GM12878 (cell line): ENCODE results near the gene ZMIZ1.

ENCODE experiments used
- CTCF ChIP-seq, 3 experiments: IDR thresholded peaks in 2 of 3; conservative IDR thresholded peaks in 1 of 3; 2 replicates each; pipeline ENCODE4 v1.5.1; 2011; ENCODE audit warnings: low read depth in 3 of 3, low read length in 3 of 3, mild to moderate bottlenecking in 3 of 3, control low read depth in 2 of 3, moderate library complexity in 2 of 3, inconsistent platforms in 1 of 3, mixed read lengths in 1 of 3; ENCODE audit not compliant: control insufficient read depth in 2 of 3, insufficient read depth in 1 of 3; ENCODE audit errors: extremely low read depth in 1 of 3
- SIN3A ChIP-seq: IDR thresholded peaks from 2 replicates; pipeline ENCODE4 v1.6.1; 2012; ENCODE audit warnings: low read depth, low read length, improper control_type of control experiment

- TF ChIP-seq SIN3A (no peak), CTCF (IDR thresholded peaks at IDR 0.05 in 2 of 3, conservative IDR thresholded peaks at IDR 0.05 in 1 of 3; ENCODE audit: control insufficient read depth in 2 of 3, extremely low read depth in 1 of 3, insufficient read depth in 1 of 3, low read depth in 3 of 3, low read length in 3 of 3) (no peak)
These were observed 140.6 kb downstream of the ZMIZ1 start for GRCh38 chr10:79209340-79209739.
